ENCODE measurements around the gene DDX10.

DNA sequence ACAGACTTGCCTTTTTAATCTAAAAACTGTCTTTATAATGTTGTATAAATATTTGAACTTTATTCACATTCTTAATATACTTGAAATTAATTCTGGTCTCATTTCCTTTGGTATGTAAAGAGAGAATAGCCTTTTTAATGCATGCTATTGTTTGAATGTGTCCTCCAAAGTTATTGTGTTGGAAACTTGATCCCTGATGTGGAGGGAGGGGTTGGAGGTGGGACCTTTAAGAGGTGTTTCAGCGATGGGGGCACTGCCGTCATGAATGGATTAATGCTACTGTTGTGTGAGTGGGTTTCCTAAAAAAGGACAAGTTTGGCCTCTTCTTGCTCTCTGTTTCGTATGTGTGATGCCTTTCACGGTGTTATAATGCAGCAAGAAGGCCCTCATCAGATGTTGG, 131.7 kb downstream of the DDX10 start:
- TF ChIP-seq GATA2 (IDR thresholded peaks at IDR 0.05; ENCODE audit: low read depth, low read length) = no peak
- TF ChIP-seq GATA3 (IDR thresholded peaks at IDR 0.05; ENCODE audit: low read depth, low read length) = no peak

Data from SH-SY5Y (cell line).